NB4 (cell line): ENCODE results near the gene ACTR8.

Source experiments
- MYC ChIP-seq: IDR thresholded peaks from 2 replicates; pipeline ENCODE4 v1.6.1; 2011; ENCODE audit warnings: low read depth, low read length
- POLR2A ChIP-seq: IDR thresholded peaks from 2 replicates; pipeline ENCODE4 v1.6.1; 2011; ENCODE audit warnings: mild to moderate bottlenecking; ENCODE audit not compliant: insufficient read length; ENCODE audit errors: extremely low read depth
- TF ChIP-seq, protein P1 (sequence below): IDR thresholded peaks from one replicate; pipeline ENCODE4 v1.5.1; 2012; ENCODE audit warnings: low read depth, low read length
- TF ChIP-seq, protein P2 (sequence below): IDR thresholded peaks from 2 replicates; pipeline ENCODE4 v1.6.1; 2011; ENCODE audit warnings: low read depth, low read length

DNA sequence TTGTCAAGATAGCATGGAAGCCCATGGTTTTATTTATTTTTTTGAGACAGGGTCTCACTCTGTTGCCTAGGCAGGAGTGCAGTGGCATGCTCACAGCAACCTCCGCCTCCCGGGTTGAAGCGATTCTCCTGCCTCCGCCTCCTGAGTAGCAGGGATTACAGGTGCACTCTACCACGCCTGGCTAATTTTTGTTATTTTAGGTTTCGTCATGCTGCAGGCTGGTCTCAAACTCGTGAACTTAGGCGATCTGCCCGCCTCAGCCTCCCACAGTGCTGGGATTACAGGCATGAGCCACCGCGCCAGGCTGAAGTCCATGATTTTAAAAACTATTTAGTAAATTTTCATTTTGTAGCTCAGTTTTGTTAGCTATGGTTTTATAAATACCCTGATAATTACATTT lies 2.7 kb upstream of the ACTR8 start:
- TF ChIP-seq, protein P1, sequence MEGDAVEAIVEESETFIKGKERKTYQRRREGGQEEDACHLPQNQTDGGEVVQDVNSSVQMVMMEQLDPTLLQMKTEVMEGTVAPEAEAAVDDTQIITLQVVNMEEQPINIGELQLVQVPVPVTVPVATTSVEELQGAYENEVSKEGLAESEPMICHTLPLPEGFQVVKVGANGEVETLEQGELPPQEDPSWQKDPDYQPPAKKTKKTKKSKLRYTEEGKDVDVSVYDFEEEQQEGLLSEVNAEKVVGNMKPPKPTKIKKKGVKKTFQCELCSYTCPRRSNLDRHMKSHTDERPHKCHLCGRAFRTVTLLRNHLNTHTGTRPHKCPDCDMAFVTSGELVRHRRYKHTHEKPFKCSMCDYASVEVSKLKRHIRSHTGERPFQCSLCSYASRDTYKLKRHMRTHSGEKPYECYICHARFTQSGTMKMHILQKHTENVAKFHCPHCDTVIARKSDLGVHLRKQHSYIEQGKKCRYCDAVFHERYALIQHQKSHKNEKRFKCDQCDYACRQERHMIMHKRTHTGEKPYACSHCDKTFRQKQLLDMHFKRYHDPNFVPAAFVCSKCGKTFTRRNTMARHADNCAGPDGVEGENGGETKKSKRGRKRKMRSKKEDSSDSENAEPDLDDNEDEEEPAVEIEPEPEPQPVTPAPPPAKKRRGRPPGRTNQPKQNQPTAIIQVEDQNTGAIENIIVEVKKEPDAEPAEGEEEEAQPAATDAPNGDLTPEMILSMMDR, result no peak
- TF ChIP-seq, protein P2, sequence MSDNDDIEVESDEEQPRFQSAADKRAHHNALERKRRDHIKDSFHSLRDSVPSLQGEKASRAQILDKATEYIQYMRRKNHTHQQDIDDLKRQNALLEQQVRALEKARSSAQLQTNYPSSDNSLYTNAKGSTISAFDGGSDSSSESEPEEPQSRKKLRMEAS, result no peak
- TF ChIP-seq MYC (no peak), POLR2A (no peak)
